Pancreas (tissue), 10 donors: ENCODE results near the gene HOOK2. TPM values are rescaled to one million over a fixed set of nuclear protein-coding genes. Genes with fewer than 3 reads are reported as not detected.
A peak's percentile ranks its signal among the peaks of the same experiment; 100 is the strongest.

ENCODE experiments used
- ATAC-seq, 4 donors: fragments of 200-7000 bp; cut with Tn5 transposase; one replicate each; pipeline versions ENCODE4 v1.8.0 to v1.9.1; 2020; ENCODE audit warnings: mild to moderate bottlenecking in 4 of 4, moderate library complexity in 4 of 4
- DNase-seq, 6 donors: peaks; one replicate each; pipeline ENCODE4 v3.0.0-alpha.2; 2020
- FAIRE-seq: peaks from 2 replicates; lab custom pipeline; 2012; peaks lifted over from hg19 to GRCh38; lab: Jason Lieb, UNC
- H3K27ac ChIP-seq, 4 donors: fragments of 200-600 bp; sonication (generic); 1 replicate in 3 of 4; 2 replicates in 1 of 4; pipeline versions ENCODE4 v1.5.0 to v1.8.0; 2020
- H3K27me3 ChIP-seq, 4 donors: fragments of 200-600 bp; one replicate each; pipeline ENCODE4 v1.8.0; 2021
- H3K36me3 ChIP-seq, 3 donors: fragments of 200-600 bp; sonication (generic) in 1 of 3; one replicate each; pipeline versions ENCODE4 v1.5.0 to v1.8.0; 2020 to 2021
- H3K4me1 ChIP-seq, 3 donors: fragments of 200-600 bp; one replicate each; pipeline ENCODE4 v1.8.0; 2021
- H3K4me3 ChIP-seq, 4 donors: fragments of 200-600 bp; sonication (generic) in 2 of 4; one replicate each; pipeline versions ENCODE4 v1.5.0 to v1.8.0; 2020 to 2021
- H3K9me3 ChIP-seq, 4 donors: fragments of 200-600 bp; one replicate each; pipeline ENCODE4 v1.8.0; 2021
- CTCF ChIP-seq, 4 donors: fragments of 200-600 bp; sonication (generic) in 3 of 4; IDR thresholded peaks; one replicate each; pipeline versions ENCODE4 v1.5.0 to v1.8.0; 2021; ENCODE audit warnings: antibody characterized with exemption in 4 of 4
- WGBS, 2 donors: extraction: QIAGEN DNeasy Blood & Tissue Kit; methylation state at CpG; one replicate each; pipeline ENCODE4 v1.1.7; 2013; 5-methylcytosine and 5-hydroxymethylcytosine counted together
- intact Hi-C, 3 donors: fragments of 100-400 bp; cut with DNase I; formaldehyde crosslinking; loops; one replicate each; pipeline versions ENCODE4 v1.11.1 to v1.14.2; 2022
- polyA plus RNA-seq, 2 donors: library from polyadenylated mRNA; stranded (reverse); fragments of 200-250 nt; gene quantifications; one replicate each; pipeline ENCODE4 v1.2.3, GENCODE V29; 2013
- total RNA-seq, 6 donors: library from RNA; stranded (reverse); fragmentation: NEBNext Ultra II Directional in 4 of 6; extraction: Animal tissue kit (Norgen Biotek cat#: 25700) in 4 of 6; gene quantifications; one replicate each; pipeline versions ENCODE4 v1.2.1 to v1.2.4, GENCODE V29; 2021 to 2023
- donor health status: healthy with polysubstance abuse.
- donor health status: DM: no; HTN: no; CAD: no; lungs with moderate emphysema.
- donor health status: DM: no; HTN: no; CAD: no.
- donor health status: control.
- donor health status: control.
- donor health status: Bipolar disorder and iron deficiency.
- donor health status: DM: yes; HTN: yes; CAD: no.
- donor health status: DM: no; HTN: no; CAD: no.
- donor health status: DM: no; HTN: no; CAD: no.
- donor health status: DM: yes; HTN: yes; CAD: no.

The HOOK2 gene
- total and polyA plus RNA-seq, 8 donors, result 37.7 to 300 (median 53.0) TPM

- Histone ChIP-seq H3K27me3 (no peaks in the 10 kb centered on the region), H3K36me3 (no peaks in the 10 kb centered on the region), H3K9me3 (no peaks in the 10 kb centered on the region), H3K4me3 (peak within 1 kb of the TSS; percentile 58 to 80 (median 60)), H3K4me1 (peaks cover 0 to 6% (median 5%) of the 10 kb centered on the region in 3 donors), H3K27ac (peak within 1 kb of the TSS in 1 of 4 donors; percentile 26)
- FAIRE-seq (no peak), DNase-seq (peak; percentile 84 to 95 (median 89)), ATAC-seq (peak; percentile 81 to 90 (median 88))
- no peak for TF ChIP-seq CTCF (IDR thresholded peaks at IDR 0.05)
- intact Hi-C loops, result no loop called here
- 4% methylated on average over 65 to 66 of the region's 66 CpGs for WGBS, 2 donors
Measured at GRCh38 chr19:12806242-12807081, 31.1 kb upstream of the HOOK2 start, which contains the start of gene RNASEH2A. RNASEH2A (plus strand) TSS chr19:12806584; CDS start chr19:12806674, 90 bp downstream.

- no peak for FAIRE-seq
Measured at GRCh38 chr19:12804051-12804450, 28.7 kb upstream of the HOOK2 start.

GRCh38 chr19:12802267-12803106 lies 27.1 kb upstream of the HOOK2 start:
- Histone ChIP-seq H3K4me1 (peaks cover 5 to 9% (median 8%) of the 10 kb centered on the region in 3 donors), H3K27me3 (no peaks in the 10 kb centered on the region), H3K9me3 (no peaks in the 10 kb centered on the region), H3K27ac (peak overlapping the region; percentile 29 to 70 (median 63)), H3K36me3 (peaks cover 0 to 11% (median 0%) of the 10 kb centered on the region in 3 donors), H3K4me3 (peak overlapping the region; percentile 64 to 89 (median 82))
- peak in 1 of 4 donors; percentile 2 for ATAC-seq
- no peak for FAIRE-seq
- intact Hi-C loops, result loop anchor here in 1 of 3 donors (5.0 kb wide), 1 partner anchor 35 kb away; no protein-coding TSS in a partner anchor
- 30 to 35% methylated on average over 22 of the region's 22 CpGs for WGBS, 2 donors
- peak in 2 of 6 donors; percentile 37 to 51 for DNase-seq
- no peak for TF ChIP-seq CTCF (IDR thresholded peaks at IDR 0.05)

More at GRCh38 chr19:12804051-12804450, 28.7 kb upstream of the HOOK2 start:
- ATAC-seq (no peak), DNase-seq (peak in 3 of 6 donors; percentile 51 to 72 (median 60))
- H3K9me3 ChIP-seq, result no peaks in the 10 kb centered on the region
- TF ChIP-seq CTCF (IDR thresholded peaks at IDR 0.05), result no peak
- no peak overlapping the region for H3K27ac ChIP-seq
- H3K4me1 ChIP-seq, result peaks cover 5 to 9% (median 8%) of the 10 kb centered on the region in 3 donors
- 91 to 92% methylated on average over 26 of the region's 26 CpGs for WGBS, 2 donors
- no peak overlapping the region for H3K4me3 ChIP-seq
- H3K27me3 ChIP-seq, result no peaks in the 10 kb centered on the region
- peaks cover 0 to 10% (median 0%) of the 10 kb centered on the region in 3 donors for H3K36me3 ChIP-seq
- intact Hi-C loops, result loop anchor here in 1 of 3 donors (5.0 kb wide), 1 partner anchor 37 kb away; no protein-coding TSS in a partner anchor

GRCh38 chr19:12801466-12802266 lies 26.3 kb upstream of the HOOK2 start, which contains the start of the genes PRDX2 and THSD8:
PRDX2 (minus strand) TSS chr19:12801800; CDS start chr19:12801261, 539 bp downstream.
THSD8 (plus strand) TSS chr19:12802069; CDS start chr19:12802072, 3 bp downstream.
- FAIRE-seq, result no peak
- ATAC-seq, result peak; percentile 90 to 92 (median 90)

More at GRCh38 chr19:12801466-12802266, 26.3 kb upstream of the HOOK2 start, which contains the start of the genes PRDX2 and THSD8:
- Histone ChIP-seq H3K4me3 (peak within 1 kb of the TSS; percentile 64 to 89 (median 82)), H3K27me3 (no peaks in the 10 kb centered on the region), H3K27ac (peak within 1 kb of the TSS; percentile 29 to 70 (median 63)), H3K4me1 (peaks cover 0 to 8% (median 5%) of the 10 kb centered on the region in 3 donors), H3K36me3 (peaks cover 0 to 11% (median 0%) of the 10 kb centered on the region in 3 donors), H3K9me3 (no peaks in the 10 kb centered on the region)
- 0 to 1% methylated on average over 65 to 78 of the region's 78 CpGs for WGBS, 2 donors
- no peak for TF ChIP-seq CTCF (IDR thresholded peaks at IDR 0.05)
- peak; percentile 76 to 96 (median 88) for DNase-seq
- intact Hi-C loops, result loop anchor here in 1 of 3 donors (5.0 kb wide), 1 partner anchor 34 kb away; no protein-coding TSS in a partner anchor
